ENCODE results near the gene MZF1.

MZF1 gene

GRCh38 chr19:58554494-58555368 is 18.4 kb downstream of the MZF1 start, which contains the start of gene CHMP2A (continued):
- TF ChIP-seq MZF1 (tag by site-specific recombination; IDR thresholded peaks at IDR 0.05; ENCODE audit: borderline replicate concordance) (no peak; the same call in 1 of the 2 replicates), ZNF837 (tag by site-specific recombination; IDR thresholded peaks at IDR 0.05) (0 out of 2 replicates have a peak, but pooled peaks have one; percentile 67), TCF7L2 (IDR thresholded peaks at IDR 0.05; ENCODE audit: borderline replicate concordance, low read depth, low read length) (no peak), ZNF654 (tag by site-specific recombination; IDR thresholded peaks at IDR 0.05; ENCODE audit: low read depth) (no peak), ZNF133 (tag by site-specific recombination; IDR thresholded peaks at IDR 0.05) (no peak), ZSCAN5A (tag by site-specific recombination; IDR thresholded peaks at IDR 0.05) (0 out of 2 replicates have a peak, but pooled peaks have one; percentile 10), ZNF324 (tag by site-specific recombination; IDR thresholded peaks at IDR 0.05) (no peak; the same call in 1 of the 2 replicates), ZNF629 (tag by site-specific recombination; IDR thresholded peaks at IDR 0.05) (peak; percentile 99), ZBTB6 (tag by site-specific recombination; IDR thresholded peaks at IDR 0.05) (peak; percentile 51), ZNF701 (tag by site-specific recombination; IDR thresholded peaks at IDR 0.05) (no peak), FEZF1 (tag by site-specific recombination; IDR thresholded peaks at IDR 0.05) (0 out of 2 replicates have a peak, but pooled peaks have one; percentile 12), ZNF311 (tag by site-specific recombination; IDR thresholded peaks at IDR 0.05; ENCODE audit: borderline replicate concordance) (no peak), ZNF274 (IDR thresholded peaks at IDR 0.05; ENCODE audit: low read length) (no peak), ZNF274 (tag by site-specific recombination; IDR thresholded peaks at IDR 0.05; ENCODE audit: borderline replicate concordance) (no peak), ZNF121 (tag by site-specific recombination; IDR thresholded peaks at IDR 0.05) (no peak), ZNF214 (tag by site-specific recombination; IDR thresholded peaks at IDR 0.05; ENCODE audit: borderline replicate concordance) (no peak), ZNF645 (tag by site-specific recombination; IDR thresholded peaks at IDR 0.05) (no peak), TRIM28 (IDR thresholded peaks at IDR 0.05; ENCODE audit: borderline replicate concordance, low read length) (no peak), ZBTB17 (tag by site-specific recombination; IDR thresholded peaks at IDR 0.05) (peak; percentile 92), HOXD13 (CRISPR knock-in tag; IDR thresholded peaks at IDR 0.05; ENCODE audit: borderline replicate concordance) (peak; percentile 92), OSR2 (tag by site-specific recombination; IDR thresholded peaks at IDR 0.05) (no peak), ZNF610 (tag by site-specific recombination; IDR thresholded peaks at IDR 0.05; ENCODE audit: borderline replicate concordance) (peak; percentile 66), ZNF423 (tag by site-specific recombination; IDR thresholded peaks at IDR 0.05) (no peak), ZNF10 (tag by site-specific recombination; IDR thresholded peaks at IDR 0.05) (peak; percentile 36; the same call in 1 of the 2 replicates), RBAK (tag by site-specific recombination; IDR thresholded peaks at IDR 0.05) (no peak), ZBTB11 (tag by site-specific recombination; conservative IDR thresholded peaks at IDR 0.05; ENCODE audit: low read depth) (peak; percentile 98), ZNF660 (tag by site-specific recombination; IDR thresholded peaks at IDR 0.05) (peak; percentile 68), ZFP69B (tag by site-specific recombination; IDR thresholded peaks at IDR 0.05) (no peak; the same call in 1 of the 2 replicates), HIC1 (tag by site-specific recombination; IDR thresholded peaks at IDR 0.05) (no peak; the same call in 1 of the 2 replicates), ZNF488 (tag by site-specific recombination; IDR thresholded peaks at IDR 0.05) (no peak)
